ENCODE data around the gene DEPDC4.
"Not testable (repeated sequence)": the region's sequence is repeated elsewhere in the genome, so short reads cannot be mapped to it uniquely, and the experiment has no call there.

DNA sequence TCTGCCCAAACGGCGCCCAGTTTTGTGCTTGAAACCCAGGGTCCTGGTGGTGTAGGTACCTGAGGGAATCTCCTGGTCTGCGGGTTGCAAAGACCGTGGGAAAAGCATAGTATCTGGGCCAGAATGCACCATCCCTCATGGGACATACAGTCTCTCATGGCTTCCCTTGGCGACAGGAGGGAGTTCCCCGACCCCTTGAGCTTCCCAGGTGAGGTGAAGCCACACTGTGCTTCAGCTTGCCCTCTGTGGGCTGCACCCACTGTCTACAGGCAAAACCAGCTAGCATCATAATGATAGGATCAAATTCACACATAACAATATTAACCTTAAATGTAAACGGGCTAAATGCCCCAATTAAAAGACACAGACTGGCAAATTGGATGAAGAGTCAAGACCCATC, 37.5 kb upstream of the DEPDC4 start:
- TF ChIP-seq, protein P1, sequence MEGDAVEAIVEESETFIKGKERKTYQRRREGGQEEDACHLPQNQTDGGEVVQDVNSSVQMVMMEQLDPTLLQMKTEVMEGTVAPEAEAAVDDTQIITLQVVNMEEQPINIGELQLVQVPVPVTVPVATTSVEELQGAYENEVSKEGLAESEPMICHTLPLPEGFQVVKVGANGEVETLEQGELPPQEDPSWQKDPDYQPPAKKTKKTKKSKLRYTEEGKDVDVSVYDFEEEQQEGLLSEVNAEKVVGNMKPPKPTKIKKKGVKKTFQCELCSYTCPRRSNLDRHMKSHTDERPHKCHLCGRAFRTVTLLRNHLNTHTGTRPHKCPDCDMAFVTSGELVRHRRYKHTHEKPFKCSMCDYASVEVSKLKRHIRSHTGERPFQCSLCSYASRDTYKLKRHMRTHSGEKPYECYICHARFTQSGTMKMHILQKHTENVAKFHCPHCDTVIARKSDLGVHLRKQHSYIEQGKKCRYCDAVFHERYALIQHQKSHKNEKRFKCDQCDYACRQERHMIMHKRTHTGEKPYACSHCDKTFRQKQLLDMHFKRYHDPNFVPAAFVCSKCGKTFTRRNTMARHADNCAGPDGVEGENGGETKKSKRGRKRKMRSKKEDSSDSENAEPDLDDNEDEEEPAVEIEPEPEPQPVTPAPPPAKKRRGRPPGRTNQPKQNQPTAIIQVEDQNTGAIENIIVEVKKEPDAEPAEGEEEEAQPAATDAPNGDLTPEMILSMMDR (IDR thresholded peaks at IDR 0.05), result not testable (repeated sequence)
- TF ChIP-seq HDAC2 (IDR thresholded peaks at IDR 0.05); POLR2A (IDR thresholded peaks at IDR 0.05; ENCODE audit: low read length); NR3C1 (IDR thresholded peaks at IDR 0.05); EP300 (IDR thresholded peaks at IDR 0.05); EHMT2 (IDR thresholded peaks at IDR 0.05; ENCODE audit: low read depth); FOSL2 (IDR thresholded peaks at IDR 0.05); FOSL2 (CRISPR knock-in tag; IDR thresholded peaks at IDR 0.05); BHLHE40 (IDR thresholded peaks at IDR 0.05; ENCODE audit: low read depth, low read length); MAX (IDR thresholded peaks at IDR 0.05); KDM1A (IDR thresholded peaks at IDR 0.05; ENCODE audit: low read depth); RNF2 (IDR thresholded peaks at IDR 0.05; ENCODE audit: borderline replicate concordance, low read depth): not testable (repeated sequence)
- TF ChIP-seq, protein P2, sequence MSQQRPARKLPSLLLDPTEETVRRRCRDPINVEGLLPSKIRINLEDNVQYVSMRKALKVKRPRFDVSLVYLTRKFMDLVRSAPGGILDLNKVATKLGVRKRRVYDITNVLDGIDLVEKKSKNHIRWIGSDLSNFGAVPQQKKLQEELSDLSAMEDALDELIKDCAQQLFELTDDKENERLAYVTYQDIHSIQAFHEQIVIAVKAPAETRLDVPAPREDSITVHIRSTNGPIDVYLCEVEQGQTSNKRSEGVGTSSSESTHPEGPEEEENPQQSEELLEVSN (IDR thresholded peaks at IDR 0.05; ENCODE audit: borderline replicate concordance, low read depth), result not testable (repeated sequence)
- TF ChIP-seq, protein P3, sequence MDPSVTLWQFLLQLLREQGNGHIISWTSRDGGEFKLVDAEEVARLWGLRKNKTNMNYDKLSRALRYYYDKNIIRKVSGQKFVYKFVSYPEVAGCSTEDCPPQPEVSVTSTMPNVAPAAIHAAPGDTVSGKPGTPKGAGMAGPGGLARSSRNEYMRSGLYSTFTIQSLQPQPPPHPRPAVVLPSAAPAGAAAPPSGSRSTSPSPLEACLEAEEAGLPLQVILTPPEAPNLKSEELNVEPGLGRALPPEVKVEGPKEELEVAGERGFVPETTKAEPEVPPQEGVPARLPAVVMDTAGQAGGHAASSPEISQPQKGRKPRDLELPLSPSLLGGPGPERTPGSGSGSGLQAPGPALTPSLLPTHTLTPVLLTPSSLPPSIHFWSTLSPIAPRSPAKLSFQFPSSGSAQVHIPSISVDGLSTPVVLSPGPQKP (IDR thresholded peaks at IDR 0.05; ENCODE audit: low read depth, low read length), result not testable (repeated sequence)
